ENCODE measurements around the gene FIGN. TPM values are rescaled to one million over a fixed set of nuclear protein-coding genes. Genes with fewer than 3 reads are reported as not detected.

FIGN gene
- total and polyA plus RNA-seq, 9 of the 15 experiments (the other 6 are each of a cell fraction or from before 2014, with no cell fraction given): 0.02 TPM; not detected in 8

- TF ChIP-seq HNRNPL (IDR thresholded peaks at IDR 0.05; ENCODE audit: low read depth, low read length) (no peak), E2F3 (CRISPR knock-in tag; IDR thresholded peaks at IDR 0.05) (no peak), NFATC3 (IDR thresholded peaks at IDR 0.05) (no peak)
These were observed 12.6 kb upstream of the FIGN start for GRCh38 chr2:163748420-163748819.

GRCh38 chr2:163741435-163741834 is 5.6 kb upstream of the FIGN start:
- H3K27me3 ChIP-seq (ENCODE audit: control insufficient read depth in 2 of 2, insufficient read depth in 2 of 2, low read length in 2 of 2): no peaks in the 10 kb centered on the region
- H3K9me3 ChIP-seq (replicated peaks; ENCODE audit: control insufficient read depth, insufficient read depth, low read depth, low read length): 0 out of 2 replicates have a peak, but pooled peaks cover 2% of the 10 kb centered on the region
- H3K27ac ChIP-seq (ENCODE audit: extremely low read depth, low read depth, low read length): no peak overlapping the region
- POLR2A ChIA-PET: no interaction called here
- H3K4me2 ChIP-seq (ENCODE audit: insufficient read depth, low read length): no peak overlapping the region
- no peaks in the 10 kb centered on the region for H4K20me1 ChIP-seq (replicated peaks; ENCODE audit: control insufficient read depth, insufficient read depth, low read length)
- no TSS peak for BruUV-seq (replicated peaks)
- ATAC-seq: no peak
- no peak overlapping the region for H3K9ac ChIP-seq (ENCODE audit: insufficient read depth in 1 of 2, low read depth in 2 of 2, low read length in 2 of 2)
- TF ChIP-seq ARID3A (IDR thresholded peaks at IDR 0.05; ENCODE audit: borderline replicate concordance, low read depth, low read length) (no peak), ZFPM2 (CRISPR knock-in tag; IDR thresholded peaks at IDR 0.05) (no peak), PTBP1 (IDR thresholded peaks at IDR 0.05; ENCODE audit: low read depth, low read length) (no peak), ZNF24 (IDR thresholded peaks at IDR 0.05) (no peak)
- H3K4me3 ChIP-seq: no peak overlapping the region
- no peak overlapping the region for H2AFZ ChIP-seq (ENCODE audit: low read depth, low read length)
- intact Hi-C loops (cut with micrococcal nuclease): no loop called here
- in situ Hi-C loops (cut with MboI): no loop called here
- no peak for DNase-seq (ENCODE audit: extremely low read depth in 1 of 4, low spot score in 3 of 4)
- FAIRE-seq: no peak
- CTCF ChIA-PET (ENCODE audit: low intra/inter-chr PET ratio): no interaction called here
- no peaks in the 10 kb centered on the region for H3K79me2 ChIP-seq (ENCODE audit: control insufficient read depth, insufficient read depth, low read length)
- no peaks in the 10 kb centered on the region for H3K36me3 ChIP-seq (ENCODE audit: control insufficient read depth, insufficient read depth, low read length)
- WGBS (ENCODE audit: insufficient coverage, low coverage, missing lambda C conversion rate): 2% methylated on average over 5 of the region's 5 CpGs
- no peaks in the 10 kb centered on the region for H3K4me1 ChIP-seq (replicated peaks in 1 of 2; ENCODE audit: control insufficient read depth in 2 of 2, insufficient read depth in 2 of 2, low read length in 2 of 2)
- no peaks in the 10 kb centered on the region for H3K9me1 ChIP-seq (ENCODE audit: control insufficient read depth, insufficient read depth, low read length)

More at GRCh38 chr2:163748420-163748819, 12.6 kb upstream of the FIGN start:
- no peak overlapping the region for H3K4me2 ChIP-seq (ENCODE audit: insufficient read depth, low read length)
- FAIRE-seq (no peak), ATAC-seq (no peak), DNase-seq (ENCODE audit: extremely low read depth in 1 of 4, low spot score in 3 of 4) (no peak)
- H3K79me2 ChIP-seq (ENCODE audit: control insufficient read depth, insufficient read depth, low read length): no peaks in the 10 kb centered on the region
- H3K27me3 ChIP-seq (ENCODE audit: control insufficient read depth in 2 of 2, insufficient read depth in 2 of 2, low read length in 2 of 2): no peaks in the 10 kb centered on the region
- H3K36me3 ChIP-seq (ENCODE audit: control insufficient read depth, insufficient read depth, low read length): no peaks in the 10 kb centered on the region
- intact Hi-C loops (cut with micrococcal nuclease) (no loop called here), in situ Hi-C loops (cut with MboI) (no loop called here)
- no peaks in the 10 kb centered on the region for H3K9me1 ChIP-seq (ENCODE audit: control insufficient read depth, insufficient read depth, low read length)
- ChIA-PET CTCF (ENCODE audit: low intra/inter-chr PET ratio) (no interaction called here), POLR2A (no interaction called here)
- H3K4me1 ChIP-seq (replicated peaks in 1 of 2; ENCODE audit: control insufficient read depth in 2 of 2, insufficient read depth in 2 of 2, low read length in 2 of 2): no peaks in the 10 kb centered on the region
- H3K9me3 ChIP-seq (replicated peaks; ENCODE audit: control insufficient read depth, insufficient read depth, low read depth, low read length): no peaks in the 10 kb centered on the region
- no peak overlapping the region for H3K9ac ChIP-seq (ENCODE audit: insufficient read depth in 1 of 2, low read depth in 2 of 2, low read length in 2 of 2)
- no peak overlapping the region for H3K4me3 ChIP-seq
- no peak overlapping the region for H3K27ac ChIP-seq (ENCODE audit: extremely low read depth, low read depth, low read length)
- H2AFZ ChIP-seq (ENCODE audit: low read depth, low read length): no peak overlapping the region
- no TSS peak for BruUV-seq (replicated peaks)
- no peaks in the 10 kb centered on the region for H4K20me1 ChIP-seq (replicated peaks; ENCODE audit: control insufficient read depth, insufficient read depth, low read length)

All from K562 (cell line).